ENCODE data around the gene HSPA2. TPM values are rescaled to one million over a fixed set of nuclear protein-coding genes. Genes with fewer than 3 reads are reported as not detected.

Gene HSPA2
- total and polyA plus RNA-seq, 2 of the 13 experiments (the other 11 are each of a cell fraction or from before 2014, with no cell fraction given), result 0.15 to 0.27 TPM

DNA sequence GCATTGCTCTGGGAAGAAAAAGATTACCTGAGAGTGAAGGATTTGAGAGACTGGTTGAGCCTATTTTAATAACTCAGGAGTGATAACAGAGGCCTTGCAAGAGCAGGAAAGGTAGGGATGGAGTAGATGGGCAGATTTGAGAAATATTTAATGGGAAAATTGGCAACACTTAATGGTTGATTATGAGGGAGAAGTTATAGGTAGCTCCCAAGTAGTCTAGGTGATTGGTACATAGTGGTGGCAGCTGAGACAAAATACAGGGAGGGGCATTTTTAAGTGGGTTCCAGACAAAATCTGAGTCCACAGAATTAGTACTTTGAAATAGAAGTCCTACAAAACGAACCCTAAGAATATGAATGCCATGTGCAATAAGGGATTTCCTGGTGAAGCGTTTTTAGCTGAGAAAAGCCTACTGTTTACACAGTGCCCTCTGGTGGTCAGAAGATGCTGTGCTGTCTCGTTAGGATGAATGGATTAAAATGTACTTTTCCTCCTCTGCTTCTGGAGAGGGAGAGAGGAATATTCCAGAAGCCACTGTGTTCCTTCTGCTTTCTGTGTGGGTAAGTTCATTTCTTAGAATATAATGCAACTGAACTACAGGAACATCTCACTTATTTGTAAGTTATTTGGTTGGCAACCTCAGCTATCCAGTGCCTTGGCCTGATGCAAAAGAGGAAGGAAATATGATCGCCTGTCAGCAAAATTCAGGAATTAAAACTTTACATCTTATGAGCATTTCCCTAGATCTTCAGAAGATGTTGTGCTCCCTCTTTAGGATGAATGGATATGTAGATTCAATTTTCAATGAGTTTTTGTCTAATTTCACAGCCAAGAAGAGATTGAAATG is 29.5 kb upstream of the HSPA2 start:
- CTCF ChIA-PET (ENCODE audit: low intra/inter-chr PET ratio, low total read pairs), result interaction anchor here (1.3 to 2.3 kb wide), 3 partner anchors 32 to 167 kb away, joined by 4 to 10 read pairs (median 8); no protein-coding TSS in a partner anchor
- H3K27ac ChIP-seq (ENCODE audit: extremely low read length, insufficient read depth, low read length), result no peak overlapping the region
- no peaks in the 10 kb centered on the region; a peak in 1 of 5 replicates for H3K36me3 ChIP-seq (replicated peaks in 1 of 2; ENCODE audit: control insufficient read depth in 1 of 2, insufficient read depth in 2 of 2, low read length in 2 of 2)
- no peaks in the 10 kb centered on the region for H3K9me3 ChIP-seq (ENCODE audit: low read length)
- peaks cover 89% of the 10 kb centered on the region for H3K79me2 ChIP-seq (ENCODE audit: insufficient read depth, low read length)
- intact Hi-C loops (cut with micrococcal nuclease; ENCODE audit: unreplicated experiment) (loop anchor here (1.0 kb wide), 2 partner anchors 81 to 167 kb away; no protein-coding TSS in a partner anchor), in situ Hi-C loops (cut with HindIII; ENCODE audit: extremely low pct_ligation_motif_present, low pct_unique_long_range_greater_than_20kb) (no loop called here)
- POLR2A ChIA-PET, result interaction anchor here (0.7 to 1.2 kb wide), 2 partner anchors 81 to 124 kb away, joined by 3 to 4 read pairs; partner anchors contain the start of gene MTHFD1
- FAIRE-seq (peak; percentile 76), DNase-seq (ENCODE audit: low spot score) (peak; percentile 64), ATAC-seq (peak; percentile 72)
- no peak overlapping the region for H3K4me3 ChIP-seq (replicated peaks in 1 of 3; ENCODE audit: insufficient read depth in 1 of 3, low read depth in 2 of 3, low read length in 3 of 3)
- no TSS peak for BruUV-seq (replicated peaks)
- peaks cover 33% of the 10 kb centered on the region for H4K20me1 ChIP-seq (ENCODE audit: insufficient read depth, low read length)
- H3K4me1 ChIP-seq (ENCODE audit: insufficient read depth, low read length), result peaks cover 55% of the 10 kb centered on the region
- peak overlapping the region; percentile 12; the same call in 1 of the 2 replicates for H3K4me2 ChIP-seq (ENCODE audit: low read depth, low read length)
- 38% methylated on average over 4 of the region's 4 CpGs for WGBS (ENCODE audit: low lambda C conversion rate)
- no peak overlapping the region for H3K9ac ChIP-seq (ENCODE audit: insufficient read depth, low read depth, low read length)
- H2AFZ ChIP-seq (ENCODE audit: low read length), result no peak overlapping the region
- no peaks in the 10 kb centered on the region for H3K27me3 ChIP-seq (ENCODE audit: control insufficient read depth in 1 of 2, insufficient read depth in 2 of 2, low read length in 2 of 2)
- TF ChIP-seq SMARCE1 (IDR thresholded peaks at IDR 0.05; ENCODE audit: borderline replicate concordance), result no peak
- 0 out of 2 replicates have a peak, but pooled peaks have one; percentile 46 for TF ChIP-seq BRCA1 (CRISPR knock-in tag; IDR thresholded peaks at IDR 0.05)
- no peak for TF ChIP-seq CREM (IDR thresholded peaks at IDR 0.05)
- TF ChIP-seq CREM (CRISPR knock-in tag; IDR thresholded peaks at IDR 0.05), result no peak
- TF ChIP-seq, protein P1, sequence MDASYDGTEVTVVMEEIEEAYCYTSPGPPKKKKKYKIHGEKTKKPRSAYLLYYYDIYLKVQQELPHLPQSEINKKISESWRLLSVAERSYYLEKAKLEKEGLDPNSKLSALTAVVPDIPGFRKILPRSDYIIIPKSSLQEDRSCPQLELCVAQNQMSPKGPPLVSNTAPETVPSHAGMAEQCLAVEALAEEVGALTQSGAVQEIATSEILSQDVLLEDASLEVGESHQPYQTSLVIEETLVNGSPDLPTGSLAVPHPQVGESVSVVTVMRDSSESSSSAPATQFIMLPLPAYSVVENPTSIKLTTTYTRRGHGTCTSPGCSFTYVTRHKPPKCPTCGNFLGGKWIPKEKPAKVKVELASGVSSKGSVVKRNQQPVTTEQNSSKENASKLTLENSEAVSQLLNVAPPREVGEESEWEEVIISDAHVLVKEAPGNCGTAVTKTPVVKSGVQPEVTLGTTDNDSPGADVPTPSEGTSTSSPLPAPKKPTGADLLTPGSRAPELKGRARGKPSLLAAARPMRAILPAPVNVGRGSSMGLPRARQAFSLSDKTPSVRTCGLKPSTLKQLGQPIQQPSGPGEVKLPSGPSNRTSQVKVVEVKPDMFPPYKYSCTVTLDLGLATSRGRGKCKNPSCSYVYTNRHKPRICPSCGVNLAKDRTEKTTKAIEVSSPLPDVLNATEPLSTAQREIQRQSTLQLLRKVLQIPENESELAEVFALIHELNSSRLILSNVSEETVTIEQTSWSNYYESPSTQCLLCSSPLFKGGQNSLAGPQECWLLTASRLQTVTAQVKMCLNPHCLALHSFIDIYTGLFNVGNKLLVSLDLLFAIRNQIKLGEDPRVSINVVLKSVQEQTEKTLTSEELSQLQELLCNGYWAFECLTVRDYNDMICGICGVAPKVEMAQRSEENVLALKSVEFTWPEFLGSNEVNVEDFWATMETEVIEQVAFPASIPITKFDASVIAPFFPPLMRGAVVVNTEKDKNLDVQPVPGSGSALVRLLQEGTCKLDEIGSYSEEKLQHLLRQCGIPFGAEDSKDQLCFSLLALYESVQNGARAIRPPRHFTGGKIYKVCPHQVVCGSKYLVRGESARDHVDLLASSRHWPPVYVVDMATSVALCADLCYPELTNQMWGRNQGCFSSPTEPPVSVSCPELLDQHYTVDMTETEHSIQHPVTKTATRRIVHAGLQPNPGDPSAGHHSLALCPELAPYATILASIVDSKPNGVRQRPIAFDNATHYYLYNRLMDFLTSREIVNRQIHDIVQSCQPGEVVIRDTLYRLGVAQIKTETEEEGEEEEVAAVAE (CRISPR knock-in tag; IDR thresholded peaks at IDR 0.05; ENCODE audit: borderline replicate concordance), result no peak
- TF ChIP-seq ZNF510 (CRISPR knock-in tag; IDR thresholded peaks at IDR 0.05; ENCODE audit: low read depth), result no peak
- TF ChIP-seq, protein P2, sequence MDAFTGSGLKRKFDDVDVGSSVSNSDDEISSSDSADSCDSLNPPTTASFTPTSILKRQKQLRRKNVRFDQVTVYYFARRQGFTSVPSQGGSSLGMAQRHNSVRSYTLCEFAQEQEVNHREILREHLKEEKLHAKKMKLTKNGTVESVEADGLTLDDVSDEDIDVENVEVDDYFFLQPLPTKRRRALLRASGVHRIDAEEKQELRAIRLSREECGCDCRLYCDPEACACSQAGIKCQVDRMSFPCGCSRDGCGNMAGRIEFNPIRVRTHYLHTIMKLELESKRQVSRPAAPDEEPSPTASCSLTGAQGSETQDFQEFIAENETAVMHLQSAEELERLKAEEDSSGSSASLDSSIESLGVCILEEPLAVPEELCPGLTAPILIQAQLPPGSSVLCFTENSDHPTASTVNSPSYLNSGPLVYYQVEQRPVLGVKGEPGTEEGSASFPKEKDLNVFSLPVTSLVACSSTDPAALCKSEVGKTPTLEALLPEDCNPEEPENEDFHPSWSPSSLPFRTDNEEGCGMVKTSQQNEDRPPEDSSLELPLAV (CRISPR knock-in tag; conservative IDR thresholded peaks at IDR 0.05; ENCODE audit: low read depth), result no peak
- TF ChIP-seq ZBTB20 (CRISPR knock-in tag; IDR thresholded peaks at IDR 0.05; ENCODE audit: borderline replicate concordance, low read depth), result no peak
- TF ChIP-seq ZBTB8A (CRISPR knock-in tag; IDR thresholded peaks at IDR 0.05; ENCODE audit: borderline replicate concordance, low read depth), result no peak
- TF ChIP-seq, protein P3, sequence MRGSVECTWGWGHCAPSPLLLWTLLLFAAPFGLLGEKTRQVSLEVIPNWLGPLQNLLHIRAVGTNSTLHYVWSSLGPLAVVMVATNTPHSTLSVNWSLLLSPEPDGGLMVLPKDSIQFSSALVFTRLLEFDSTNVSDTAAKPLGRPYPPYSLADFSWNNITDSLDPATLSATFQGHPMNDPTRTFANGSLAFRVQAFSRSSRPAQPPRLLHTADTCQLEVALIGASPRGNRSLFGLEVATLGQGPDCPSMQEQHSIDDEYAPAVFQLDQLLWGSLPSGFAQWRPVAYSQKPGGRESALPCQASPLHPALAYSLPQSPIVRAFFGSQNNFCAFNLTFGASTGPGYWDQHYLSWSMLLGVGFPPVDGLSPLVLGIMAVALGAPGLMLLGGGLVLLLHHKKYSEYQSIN (CRISPR knock-in tag; IDR thresholded peaks at IDR 0.05; ENCODE audit: borderline replicate concordance), result no peak
- TF ChIP-seq CCDC6 (CRISPR knock-in tag; IDR thresholded peaks at IDR 0.05), result no peak
- TF ChIP-seq HNRNPUL1 (IDR thresholded peaks at IDR 0.05; ENCODE audit: low read depth, low read length), result no peak
- TF ChIP-seq MED1 (CRISPR knock-in tag; IDR thresholded peaks at IDR 0.05), result 0 out of 2 replicates have a peak, but pooled peaks have one; percentile 36
- no peak for TF ChIP-seq PPARG (CRISPR knock-in tag; conservative IDR thresholded peaks at IDR 0.05)
- TF ChIP-seq ZNF724P (CRISPR knock-in tag; IDR thresholded peaks at IDR 0.05; ENCODE audit: borderline replicate concordance), result no peak
- TF ChIP-seq RFX3 (CRISPR knock-in tag; IDR thresholded peaks at IDR 0.05), result no peak
- TF ChIP-seq ZNF615 (CRISPR knock-in tag; IDR thresholded peaks at IDR 0.05; ENCODE audit: borderline replicate concordance), result no peak
